ENCODE results near the gene SLC29A4. TPM values are rescaled to one million over a fixed set of nuclear protein-coding genes. Genes with fewer than 3 reads are reported as not detected.

The SLC29A4 gene
- total RNA-seq, 1 donor from 2014 or later: 3.2 TPM

DNA sequence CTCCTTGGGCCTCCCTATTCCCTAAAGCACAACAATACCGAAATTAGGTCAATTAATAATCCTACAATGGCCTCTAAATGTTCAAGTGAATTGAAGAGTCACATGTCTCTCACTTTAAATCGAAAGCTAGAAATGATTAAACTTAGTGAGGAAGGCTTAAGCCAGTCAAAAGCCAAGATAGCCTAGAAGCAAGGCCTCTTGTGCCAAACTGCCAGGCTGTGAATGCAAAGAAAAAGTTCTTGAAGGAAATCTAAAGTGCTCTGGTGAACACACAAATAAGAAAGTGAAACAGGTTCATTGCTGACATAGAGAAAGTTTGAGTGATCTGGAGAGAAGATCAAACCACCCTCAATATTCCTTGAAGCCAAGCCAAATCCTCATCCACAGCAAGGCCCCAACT, 57.2 kb downstream of the SLC29A4 start:
- TF ChIP-seq, protein P1, sequence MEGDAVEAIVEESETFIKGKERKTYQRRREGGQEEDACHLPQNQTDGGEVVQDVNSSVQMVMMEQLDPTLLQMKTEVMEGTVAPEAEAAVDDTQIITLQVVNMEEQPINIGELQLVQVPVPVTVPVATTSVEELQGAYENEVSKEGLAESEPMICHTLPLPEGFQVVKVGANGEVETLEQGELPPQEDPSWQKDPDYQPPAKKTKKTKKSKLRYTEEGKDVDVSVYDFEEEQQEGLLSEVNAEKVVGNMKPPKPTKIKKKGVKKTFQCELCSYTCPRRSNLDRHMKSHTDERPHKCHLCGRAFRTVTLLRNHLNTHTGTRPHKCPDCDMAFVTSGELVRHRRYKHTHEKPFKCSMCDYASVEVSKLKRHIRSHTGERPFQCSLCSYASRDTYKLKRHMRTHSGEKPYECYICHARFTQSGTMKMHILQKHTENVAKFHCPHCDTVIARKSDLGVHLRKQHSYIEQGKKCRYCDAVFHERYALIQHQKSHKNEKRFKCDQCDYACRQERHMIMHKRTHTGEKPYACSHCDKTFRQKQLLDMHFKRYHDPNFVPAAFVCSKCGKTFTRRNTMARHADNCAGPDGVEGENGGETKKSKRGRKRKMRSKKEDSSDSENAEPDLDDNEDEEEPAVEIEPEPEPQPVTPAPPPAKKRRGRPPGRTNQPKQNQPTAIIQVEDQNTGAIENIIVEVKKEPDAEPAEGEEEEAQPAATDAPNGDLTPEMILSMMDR (IDR thresholded peaks at IDR 0.05): no peak

DNA sequence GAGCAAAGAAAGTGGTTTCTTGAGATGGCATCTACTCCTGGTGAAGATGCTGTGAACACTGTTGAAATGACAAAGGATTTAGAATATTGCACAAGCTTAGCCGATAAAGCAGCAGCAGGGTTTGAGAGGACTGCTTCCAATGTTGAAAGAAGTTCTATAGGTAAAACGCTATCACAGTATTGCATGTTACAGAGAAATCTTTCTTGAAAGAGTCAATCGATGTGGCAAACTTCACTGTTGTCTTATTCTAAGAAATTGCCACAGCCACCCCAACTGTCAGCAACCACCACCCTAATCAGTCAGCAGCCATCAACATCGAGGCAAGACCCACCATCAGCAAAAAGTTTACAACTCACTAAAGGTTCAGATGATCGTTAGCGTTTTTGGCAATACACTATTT, 59.9 kb downstream of the SLC29A4 start:
- Histone ChIP-seq H3K36me3 (peaks cover 90 to 96% of the 10 kb centered on the region in 2 donors), H3K4me3 (no peak overlapping the region), H3K27me3 (no peaks in the 10 kb centered on the region), H3K4me1 (no peaks in the 10 kb centered on the region), H3K9me3 (peaks cover 7 to 14% of the 10 kb centered on the region in 2 donors), H3K27ac (no peak overlapping the region)
- TF ChIP-seq, protein P1 (IDR thresholded peaks at IDR 0.05): no peak
- intact Hi-C loops (cut with DNase I): no loop called here
- no peak for DNase-seq (ENCODE audit: low spot score in 2 of 2)

More for the DNA sequence above, 57.2 kb downstream of the SLC29A4 start:
- H3K27ac ChIP-seq: no peak overlapping the region
- no peaks in the 10 kb centered on the region for H3K4me1 ChIP-seq
- intact Hi-C loops (cut with DNase I): no loop called here
- H3K4me3 ChIP-seq: no peak overlapping the region
- H3K27me3 ChIP-seq: no peaks in the 10 kb centered on the region
- peaks cover 7 to 15% of the 10 kb centered on the region in 2 donors for H3K9me3 ChIP-seq
- peaks cover 88 to 98% of the 10 kb centered on the region in 2 donors for H3K36me3 ChIP-seq
- DNase-seq (ENCODE audit: low spot score in 2 of 2): no peak

DNA sequence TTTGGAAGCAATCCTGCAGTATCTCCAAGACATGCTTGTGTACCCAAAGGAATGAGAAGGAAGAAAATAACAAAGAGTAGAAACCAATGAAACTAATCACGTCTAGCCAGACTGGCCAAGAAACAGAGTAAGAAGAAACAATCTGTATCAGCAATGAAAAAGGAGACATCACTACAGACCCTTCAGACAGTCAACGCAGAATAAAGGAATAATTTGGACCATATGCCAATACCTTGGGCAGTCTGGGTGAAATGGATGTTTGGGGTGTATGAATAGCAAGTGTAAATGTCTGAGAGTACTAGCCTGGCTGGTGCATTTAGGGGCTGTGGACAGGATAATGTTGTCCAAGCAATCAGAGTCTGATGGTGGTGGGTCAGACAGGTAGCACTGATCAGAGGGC, 61.1 kb downstream of the SLC29A4 start:
- H3K36me3 ChIP-seq: peaks cover 91 to 96% of the 10 kb centered on the region in 2 donors
- TF ChIP-seq, protein P1 (IDR thresholded peaks at IDR 0.05): no peak

DNA sequence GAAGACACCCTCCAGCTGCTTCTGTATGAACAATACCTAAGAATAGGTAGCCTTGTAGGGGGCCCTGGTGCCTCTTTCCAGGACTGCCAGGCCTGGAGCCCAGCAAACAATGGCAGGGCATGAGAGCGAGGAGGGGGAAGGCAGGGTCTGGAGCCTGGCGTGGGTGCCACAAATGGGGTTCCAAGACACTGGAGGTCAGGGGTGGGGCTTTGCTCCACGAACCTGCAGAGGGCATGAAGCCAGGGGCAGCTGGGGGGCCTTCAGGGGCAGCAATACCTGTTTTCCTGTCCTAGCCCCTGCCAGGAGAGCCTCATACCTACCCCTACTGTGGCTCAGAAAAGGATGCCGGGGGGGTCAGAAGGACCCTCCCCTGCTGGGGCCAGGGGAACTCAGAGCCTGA, 61.6 kb downstream of the SLC29A4 start:
- Histone ChIP-seq H3K36me3 (peaks cover 93 to 96% of the 10 kb centered on the region in 2 donors), H3K27ac (no peak overlapping the region), H3K27me3 (no peaks in the 10 kb centered on the region), H3K9me3 (peaks cover 7 to 11% of the 10 kb centered on the region in 2 donors), H3K4me3 (no peak overlapping the region), H3K4me1 (no peaks in the 10 kb centered on the region)
- no peak for DNase-seq (ENCODE audit: low spot score in 2 of 2)
- intact Hi-C loops (cut with DNase I): no loop called here
- TF ChIP-seq, protein P1 (IDR thresholded peaks at IDR 0.05): no peak

More for the DNA sequence above, 61.1 kb downstream of the SLC29A4 start:
- Histone ChIP-seq H3K4me1 (no peaks in the 10 kb centered on the region), H3K27me3 (no peaks in the 10 kb centered on the region), H3K27ac (no peak overlapping the region), H3K4me3 (no peak overlapping the region), H3K9me3 (peaks cover 7 to 11% of the 10 kb centered on the region in 2 donors)
- no peak for DNase-seq (ENCODE audit: low spot score in 2 of 2)
- intact Hi-C loops (cut with DNase I): no loop called here

DNA sequence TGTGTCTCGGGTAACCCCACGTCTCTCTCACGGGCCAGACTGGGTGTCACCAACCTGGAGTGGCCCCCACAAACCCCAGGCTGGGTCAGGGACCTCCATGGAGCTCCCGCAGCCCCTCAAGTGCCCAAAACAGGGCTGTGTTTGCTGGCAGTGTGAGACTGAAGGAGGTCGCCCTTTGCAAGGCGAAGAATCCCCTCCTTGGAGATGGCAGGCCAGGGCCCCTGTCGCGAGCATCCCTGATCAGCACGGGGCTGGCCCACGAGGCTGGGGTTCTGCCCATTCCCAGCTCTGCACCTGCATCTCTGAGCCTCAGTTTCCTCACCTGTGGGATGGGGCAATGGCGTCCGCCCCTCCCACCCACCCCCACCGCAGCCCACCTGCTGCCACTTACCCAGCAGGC, 62.4 kb downstream of the SLC29A4 start:
- H3K36me3 ChIP-seq: peaks cover 89 to 91% of the 10 kb centered on the region in 2 donors
- H3K27ac ChIP-seq: no peak overlapping the region
- no peaks in the 10 kb centered on the region for H3K27me3 ChIP-seq
- intact Hi-C loops (cut with DNase I): no loop called here
- no peak for DNase-seq (ENCODE audit: low spot score in 2 of 2)
- H3K4me3 ChIP-seq: no peak overlapping the region
- no peaks in the 10 kb centered on the region for H3K4me1 ChIP-seq
- peaks cover 7 to 11% of the 10 kb centered on the region in 2 donors for H3K9me3 ChIP-seq
- TF ChIP-seq, protein P1 (IDR thresholded peaks at IDR 0.05): no peak

DNA sequence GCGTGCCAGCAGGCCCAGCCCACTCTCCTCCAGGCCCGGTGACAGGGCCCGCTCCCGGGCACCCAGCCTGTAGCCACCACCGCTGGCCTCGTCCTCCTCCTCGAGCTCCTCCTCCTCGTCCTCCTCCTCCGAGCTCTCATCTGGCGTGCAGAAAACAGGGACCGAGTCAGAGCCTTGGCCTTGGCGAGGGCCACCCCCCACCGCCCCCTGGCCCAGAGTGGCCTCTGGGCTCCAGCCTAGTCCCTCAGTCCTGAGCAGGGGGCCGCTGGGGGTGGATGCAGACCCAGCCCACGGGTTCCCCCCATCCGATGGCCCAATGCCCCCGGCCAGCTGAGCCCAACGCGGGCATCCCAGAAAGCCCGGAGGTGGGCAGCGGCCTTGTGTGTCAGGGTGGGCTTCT, 62.9 kb downstream of the SLC29A4 start:
- no peak overlapping the region for H3K27ac ChIP-seq

More for the DNA sequence above, 62.9 kb downstream of the SLC29A4 start:
- Histone ChIP-seq H3K9me3 (peaks cover 7 to 11% of the 10 kb centered on the region in 2 donors), H3K27me3 (no peaks in the 10 kb centered on the region), H3K4me1 (no peaks in the 10 kb centered on the region), H3K36me3 (peaks cover 89 to 94% of the 10 kb centered on the region in 2 donors), H3K4me3 (no peak overlapping the region)
- TF ChIP-seq, protein P1 (IDR thresholded peaks at IDR 0.05): no peak
- no peak for DNase-seq (ENCODE audit: low spot score in 2 of 2)
- intact Hi-C loops (cut with DNase I): no loop called here

Data from ascending aorta (tissue), 2 donors.